Ecto neural progenitor cell (in vitro differentiated cells): ENCODE data around the gene RAB10.
"Not testable (repeated sequence)": the region's sequence is repeated elsewhere in the genome, so short reads cannot be mapped to it uniquely, and the experiment has no call there.

Experiments
- DNase-seq: peaks from one replicate; pipeline ENCODE4 v3.0.0-alpha.2; 2018; ENCODE audit warnings: low spot score

The RAB10 gene

GRCh38 chr2:26016012-26016705 lies 17.7 kb upstream of the RAB10 start:
- no peak for DNase-seq

- DNase-seq = not testable (repeated sequence)
Measured at GRCh38 chr2:26016706-26017045, 17.2 kb upstream of the RAB10 start.

- DNase-seq = no peak
Measured at GRCh38 chr2:26017464-26018183, 16.3 kb upstream of the RAB10 start.

- DNase-seq = no peak
Measured at GRCh38 chr2:26018184-26019055, 15.5 kb upstream of the RAB10 start.

GRCh38 chr2:26020231-26020640 lies 13.6 kb upstream of the RAB10 start:
- DNase-seq = no peak

- DNase-seq = no peak
Measured at GRCh38 chr2:26024260-26024659, 9.6 kb upstream of the RAB10 start.

GRCh38 chr2:26025509-26025908 lies 8.4 kb upstream of the RAB10 start:
- DNase-seq = no peak

GRCh38 chr2:26028083-26028482 lies 5.8 kb upstream of the RAB10 start:
- not testable (repeated sequence) for DNase-seq

- not testable (repeated sequence) for DNase-seq
Measured at GRCh38 chr2:26032586-26033269, 1.2 kb upstream of the RAB10 start.

GRCh38 chr2:26033270-26033817 lies 540 bp upstream of the RAB10 start:
- no peak for DNase-seq

GRCh38 chr2:26034637-26034992 lies 731 bp downstream of the RAB10 start:
- DNase-seq = no peak

GRCh38 chr2:26035090-26035743 lies 1.3 kb downstream of the RAB10 start:
- DNase-seq = no peak

GRCh38 chr2:26039603-26040323 lies 5.9 kb downstream of the RAB10 start:
- no peak for DNase-seq

GRCh38 chr2:26043109-26043508 lies 9.2 kb downstream of the RAB10 start:
- DNase-seq = no peak

- DNase-seq = no peak
Measured at GRCh38 chr2:26043862-26044696, 10.2 kb downstream of the RAB10 start.

GRCh38 chr2:26048791-26049190 lies 14.9 kb downstream of the RAB10 start:
- DNase-seq = no peak

GRCh38 chr2:26049641-26050040 lies 15.8 kb downstream of the RAB10 start:
- DNase-seq = no peak

- no peak for DNase-seq
Measured at GRCh38 chr2:26052740-26053139, 18.9 kb downstream of the RAB10 start.

- DNase-seq = no peak
Measured at GRCh38 chr2:26054598-26055348, 20.9 kb downstream of the RAB10 start.
